ENCODE data around the gene CRLF2. TPM values are rescaled to one million over a fixed set of nuclear protein-coding genes. Genes with fewer than 3 reads are reported as not detected.

Gene CRLF2
- total RNA-seq, 1 experiment from 2014 or later: not detected

DNA sequence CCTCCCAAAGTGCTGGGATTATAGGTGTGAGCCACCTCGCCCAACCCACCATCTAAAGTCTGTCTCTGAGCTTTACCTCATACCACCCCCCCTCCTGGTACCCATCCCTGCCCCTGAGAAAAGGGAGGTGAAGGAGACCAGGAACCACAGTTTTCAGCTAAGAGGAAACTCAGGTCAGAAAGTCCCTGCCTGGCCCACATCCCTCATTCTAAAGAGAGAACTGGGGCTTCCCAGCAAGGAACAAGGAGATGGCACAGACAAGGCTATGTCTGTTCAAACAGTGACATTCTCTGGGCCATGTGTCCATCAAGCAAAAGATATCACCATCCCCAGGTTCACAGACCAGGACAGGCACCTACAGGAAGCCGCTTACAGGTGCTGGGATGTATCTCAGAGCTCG lies 40.4 kb upstream of the CRLF2 start:
- ChIA-PET CTCF (no interaction called here), POLR2A (no interaction called here)

DNA sequence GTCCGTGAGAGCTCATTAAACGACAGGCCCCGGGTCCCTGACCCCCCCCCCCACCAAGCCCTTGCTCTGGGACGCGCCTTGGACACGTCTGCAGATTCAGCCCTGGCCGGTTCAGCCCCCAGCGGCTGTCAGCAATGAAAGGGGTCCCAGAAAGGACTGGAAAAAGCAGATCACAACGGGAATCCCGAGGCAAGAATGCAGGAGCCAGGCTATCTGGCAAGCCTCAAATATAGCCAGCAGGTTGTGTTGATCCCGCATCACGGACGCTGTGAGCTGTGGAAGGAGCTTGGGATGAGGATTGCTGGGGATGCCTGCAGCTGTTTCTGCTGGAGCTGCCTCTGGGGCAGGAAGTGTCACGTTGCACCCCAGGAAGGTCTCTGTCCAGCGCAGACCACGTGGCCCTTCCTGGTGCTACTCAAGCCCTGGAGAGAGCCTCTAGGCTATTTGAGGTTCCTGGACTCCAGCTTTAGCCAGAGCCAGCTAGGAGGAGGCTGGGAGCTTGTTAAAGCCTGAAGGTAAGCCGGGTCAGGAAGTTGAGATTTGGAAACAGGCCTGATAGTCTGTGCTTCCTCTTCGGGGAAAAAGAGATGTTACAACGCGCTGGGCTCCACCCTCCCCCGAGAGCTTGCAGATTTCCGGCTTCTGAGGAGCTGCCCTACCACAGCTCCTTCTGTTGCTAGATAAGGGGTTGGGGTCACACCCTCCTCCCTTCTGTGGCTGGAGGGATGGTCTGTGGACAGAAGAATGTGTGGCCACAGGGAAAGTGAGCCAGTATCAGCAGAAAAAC lies 36.8 kb upstream of the CRLF2 start:
- DNase-seq (ENCODE audit: low spot score) (peak; percentile 68), ATAC-seq (peak; percentile 69)
- H3K9me3 Mint-ChIP-seq: peaks cover 13% of the 10 kb centered on the region
- peaks cover 23% of the 10 kb centered on the region for H3K36me3 Mint-ChIP-seq
- POLR2A ChIA-PET: no interaction called here
- H3K4me3 Mint-ChIP-seq: peak overlapping the region; percentile 64
- peaks cover 2% of the 10 kb centered on the region; the same call in 1 of the 2 replicates for H3K27me3 Mint-ChIP-seq (ENCODE audit: low read depth)
- H3K27ac Mint-ChIP-seq: peak overlapping the region; percentile 95
- CTCF ChIA-PET: no interaction called here
- peaks cover 22% of the 10 kb centered on the region for H3K4me1 Mint-ChIP-seq
- no peak for TF ChIP-seq ZNF416 (CRISPR knock-in tag; IDR thresholded peaks at IDR 0.05)
- no peak for TF ChIP-seq HMGA2 (CRISPR knock-in tag; IDR thresholded peaks at IDR 0.05)
- TF ChIP-seq, protein P1, sequence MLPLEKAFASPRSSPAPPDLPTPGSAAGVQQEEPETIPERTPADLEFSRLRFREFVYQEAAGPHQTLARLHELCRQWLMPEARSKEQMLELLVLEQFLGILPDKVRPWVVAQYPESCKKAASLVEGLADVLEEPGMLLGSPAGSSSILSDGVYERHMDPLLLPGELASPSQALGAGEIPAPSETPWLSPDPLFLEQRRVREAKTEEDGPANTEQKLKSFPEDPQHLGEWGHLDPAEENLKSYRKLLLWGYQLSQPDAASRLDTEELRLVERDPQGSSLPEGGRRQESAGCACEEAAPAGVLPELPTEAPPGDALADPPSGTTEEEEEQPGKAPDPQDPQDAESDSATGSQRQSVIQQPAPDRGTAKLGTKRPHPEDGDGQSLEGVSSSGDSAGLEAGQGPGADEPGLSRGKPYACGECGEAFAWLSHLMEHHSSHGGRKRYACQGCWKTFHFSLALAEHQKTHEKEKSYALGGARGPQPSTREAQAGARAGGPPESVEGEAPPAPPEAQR (CRISPR knock-in tag; IDR thresholded peaks at IDR 0.05): no peak
- TF ChIP-seq, protein P2, sequence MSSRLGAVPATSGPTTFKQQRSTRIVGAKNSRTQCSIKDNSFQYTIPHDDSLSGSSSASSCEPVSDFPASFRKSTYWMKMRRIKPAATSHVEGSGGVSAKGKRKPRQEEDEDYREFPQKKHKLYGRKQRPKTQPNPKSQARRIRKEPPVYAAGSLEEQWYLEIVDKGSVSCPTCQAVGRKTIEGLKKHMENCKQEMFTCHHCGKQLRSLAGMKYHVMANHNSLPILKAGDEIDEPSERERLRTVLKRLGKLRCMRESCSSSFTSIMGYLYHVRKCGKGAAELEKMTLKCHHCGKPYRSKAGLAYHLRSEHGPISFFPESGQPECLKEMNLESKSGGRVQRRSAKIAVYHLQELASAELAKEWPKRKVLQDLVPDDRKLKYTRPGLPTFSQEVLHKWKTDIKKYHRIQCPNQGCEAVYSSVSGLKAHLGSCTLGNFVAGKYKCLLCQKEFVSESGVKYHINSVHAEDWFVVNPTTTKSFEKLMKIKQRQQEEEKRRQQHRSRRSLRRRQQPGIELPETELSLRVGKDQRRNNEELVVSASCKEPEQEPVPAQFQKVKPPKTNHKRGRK (CRISPR knock-in tag; IDR thresholded peaks at IDR 0.05; ENCODE audit: borderline replicate concordance): no peak
- peak; percentile 75 for TF ChIP-seq ZBTB21 (CRISPR knock-in tag; IDR thresholded peaks at IDR 0.05; ENCODE audit: borderline replicate concordance)
- no peak for TF ChIP-seq FOXJ3 (CRISPR knock-in tag; IDR thresholded peaks at IDR 0.05; ENCODE audit: borderline replicate concordance)
- no peak for TF ChIP-seq RELA (CRISPR knock-in tag; IDR thresholded peaks at IDR 0.05; ENCODE audit: borderline replicate concordance)
- no peak for TF ChIP-seq ZNF396 (CRISPR knock-in tag; IDR thresholded peaks at IDR 0.05; ENCODE audit: borderline replicate concordance)
- TF ChIP-seq, protein P3, sequence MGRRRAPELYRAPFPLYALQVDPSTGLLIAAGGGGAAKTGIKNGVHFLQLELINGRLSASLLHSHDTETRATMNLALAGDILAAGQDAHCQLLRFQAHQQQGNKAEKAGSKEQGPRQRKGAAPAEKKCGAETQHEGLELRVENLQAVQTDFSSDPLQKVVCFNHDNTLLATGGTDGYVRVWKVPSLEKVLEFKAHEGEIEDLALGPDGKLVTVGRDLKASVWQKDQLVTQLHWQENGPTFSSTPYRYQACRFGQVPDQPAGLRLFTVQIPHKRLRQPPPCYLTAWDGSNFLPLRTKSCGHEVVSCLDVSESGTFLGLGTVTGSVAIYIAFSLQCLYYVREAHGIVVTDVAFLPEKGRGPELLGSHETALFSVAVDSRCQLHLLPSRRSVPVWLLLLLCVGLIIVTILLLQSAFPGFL (CRISPR knock-in tag; IDR thresholded peaks at IDR 0.05; ENCODE audit: borderline replicate concordance): no peak
- TF ChIP-seq GRHL2 (CRISPR knock-in tag; IDR thresholded peaks at IDR 0.05; ENCODE audit: insufficient replicate concordance, severe bottlenecking): no peak
- TF ChIP-seq, protein P4, sequence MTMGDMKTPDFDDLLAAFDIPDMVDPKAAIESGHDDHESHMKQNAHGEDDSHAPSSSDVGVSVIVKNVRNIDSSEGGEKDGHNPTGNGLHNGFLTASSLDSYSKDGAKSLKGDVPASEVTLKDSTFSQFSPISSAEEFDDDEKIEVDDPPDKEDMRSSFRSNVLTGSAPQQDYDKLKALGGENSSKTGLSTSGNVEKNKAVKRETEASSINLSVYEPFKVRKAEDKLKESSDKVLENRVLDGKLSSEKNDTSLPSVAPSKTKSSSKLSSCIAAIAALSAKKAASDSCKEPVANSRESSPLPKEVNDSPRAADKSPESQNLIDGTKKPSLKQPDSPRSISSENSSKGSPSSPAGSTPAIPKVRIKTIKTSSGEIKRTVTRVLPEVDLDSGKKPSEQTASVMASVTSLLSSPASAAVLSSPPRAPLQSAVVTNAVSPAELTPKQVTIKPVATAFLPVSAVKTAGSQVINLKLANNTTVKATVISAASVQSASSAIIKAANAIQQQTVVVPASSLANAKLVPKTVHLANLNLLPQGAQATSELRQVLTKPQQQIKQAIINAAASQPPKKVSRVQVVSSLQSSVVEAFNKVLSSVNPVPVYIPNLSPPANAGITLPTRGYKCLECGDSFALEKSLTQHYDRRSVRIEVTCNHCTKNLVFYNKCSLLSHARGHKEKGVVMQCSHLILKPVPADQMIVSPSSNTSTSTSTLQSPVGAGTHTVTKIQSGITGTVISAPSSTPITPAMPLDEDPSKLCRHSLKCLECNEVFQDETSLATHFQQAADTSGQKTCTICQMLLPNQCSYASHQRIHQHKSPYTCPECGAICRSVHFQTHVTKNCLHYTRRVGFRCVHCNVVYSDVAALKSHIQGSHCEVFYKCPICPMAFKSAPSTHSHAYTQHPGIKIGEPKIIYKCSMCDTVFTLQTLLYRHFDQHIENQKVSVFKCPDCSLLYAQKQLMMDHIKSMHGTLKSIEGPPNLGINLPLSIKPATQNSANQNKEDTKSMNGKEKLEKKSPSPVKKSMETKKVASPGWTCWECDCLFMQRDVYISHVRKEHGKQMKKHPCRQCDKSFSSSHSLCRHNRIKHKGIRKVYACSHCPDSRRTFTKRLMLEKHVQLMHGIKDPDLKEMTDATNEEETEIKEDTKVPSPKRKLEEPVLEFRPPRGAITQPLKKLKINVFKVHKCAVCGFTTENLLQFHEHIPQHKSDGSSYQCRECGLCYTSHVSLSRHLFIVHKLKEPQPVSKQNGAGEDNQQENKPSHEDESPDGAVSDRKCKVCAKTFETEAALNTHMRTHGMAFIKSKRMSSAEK (CRISPR knock-in tag; IDR thresholded peaks at IDR 0.05; ENCODE audit: borderline replicate concordance): no peak
- TF ChIP-seq EMX1 (CRISPR knock-in tag; IDR thresholded peaks at IDR 0.05): no peak
- TF ChIP-seq SMAD4 (CRISPR knock-in tag; IDR thresholded peaks at IDR 0.05): no peak
- TF ChIP-seq JAZF1 (CRISPR knock-in tag; IDR thresholded peaks at IDR 0.05): no peak
- no peak for TF ChIP-seq ZNF121 (CRISPR knock-in tag; IDR thresholded peaks at IDR 0.05)
- TF ChIP-seq ATF1 (CRISPR knock-in tag; IDR thresholded peaks at IDR 0.05): no peak
- TF ChIP-seq NR1H2 (CRISPR knock-in tag; IDR thresholded peaks at IDR 0.05): no peak
- no peak for TF ChIP-seq KAT7 (CRISPR knock-in tag; IDR thresholded peaks at IDR 0.05; ENCODE audit: borderline replicate concordance)
- TF ChIP-seq, protein P5, sequence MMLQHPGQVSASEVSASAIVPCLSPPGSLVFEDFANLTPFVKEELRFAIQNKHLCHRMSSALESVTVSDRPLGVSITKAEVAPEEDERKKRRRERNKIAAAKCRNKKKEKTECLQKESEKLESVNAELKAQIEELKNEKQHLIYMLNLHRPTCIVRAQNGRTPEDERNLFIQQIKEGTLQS (CRISPR knock-in tag; conservative IDR thresholded peaks at IDR 0.05): no peak

More for the DNA sequence above, 40.4 kb upstream of the CRLF2 start:
- Mint-ChIP-seq H3K27ac (no peak overlapping the region), H3K4me3 (no peak overlapping the region), H3K27me3 (ENCODE audit: low read depth) (no peaks in the 10 kb centered on the region; the same call in 1 of the 2 replicates), H3K9me3 (peaks cover 13% of the 10 kb centered on the region), H3K4me1 (peaks cover 25% of the 10 kb centered on the region), H3K36me3 (peaks cover 35% of the 10 kb centered on the region)
- DNase-seq (ENCODE audit: low spot score) (no peak), ATAC-seq (no peak)
- TF ChIP-seq, protein P6, sequence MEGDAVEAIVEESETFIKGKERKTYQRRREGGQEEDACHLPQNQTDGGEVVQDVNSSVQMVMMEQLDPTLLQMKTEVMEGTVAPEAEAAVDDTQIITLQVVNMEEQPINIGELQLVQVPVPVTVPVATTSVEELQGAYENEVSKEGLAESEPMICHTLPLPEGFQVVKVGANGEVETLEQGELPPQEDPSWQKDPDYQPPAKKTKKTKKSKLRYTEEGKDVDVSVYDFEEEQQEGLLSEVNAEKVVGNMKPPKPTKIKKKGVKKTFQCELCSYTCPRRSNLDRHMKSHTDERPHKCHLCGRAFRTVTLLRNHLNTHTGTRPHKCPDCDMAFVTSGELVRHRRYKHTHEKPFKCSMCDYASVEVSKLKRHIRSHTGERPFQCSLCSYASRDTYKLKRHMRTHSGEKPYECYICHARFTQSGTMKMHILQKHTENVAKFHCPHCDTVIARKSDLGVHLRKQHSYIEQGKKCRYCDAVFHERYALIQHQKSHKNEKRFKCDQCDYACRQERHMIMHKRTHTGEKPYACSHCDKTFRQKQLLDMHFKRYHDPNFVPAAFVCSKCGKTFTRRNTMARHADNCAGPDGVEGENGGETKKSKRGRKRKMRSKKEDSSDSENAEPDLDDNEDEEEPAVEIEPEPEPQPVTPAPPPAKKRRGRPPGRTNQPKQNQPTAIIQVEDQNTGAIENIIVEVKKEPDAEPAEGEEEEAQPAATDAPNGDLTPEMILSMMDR (IDR thresholded peaks at IDR 0.05): no peak
- TF ChIP-seq CREM (CRISPR knock-in tag; IDR thresholded peaks at IDR 0.05): no peak
- TF ChIP-seq, protein P3 (CRISPR knock-in tag; IDR thresholded peaks at IDR 0.05; ENCODE audit: borderline replicate concordance): no peak
